ENCODE results near the gene RALGDS.

DNA sequence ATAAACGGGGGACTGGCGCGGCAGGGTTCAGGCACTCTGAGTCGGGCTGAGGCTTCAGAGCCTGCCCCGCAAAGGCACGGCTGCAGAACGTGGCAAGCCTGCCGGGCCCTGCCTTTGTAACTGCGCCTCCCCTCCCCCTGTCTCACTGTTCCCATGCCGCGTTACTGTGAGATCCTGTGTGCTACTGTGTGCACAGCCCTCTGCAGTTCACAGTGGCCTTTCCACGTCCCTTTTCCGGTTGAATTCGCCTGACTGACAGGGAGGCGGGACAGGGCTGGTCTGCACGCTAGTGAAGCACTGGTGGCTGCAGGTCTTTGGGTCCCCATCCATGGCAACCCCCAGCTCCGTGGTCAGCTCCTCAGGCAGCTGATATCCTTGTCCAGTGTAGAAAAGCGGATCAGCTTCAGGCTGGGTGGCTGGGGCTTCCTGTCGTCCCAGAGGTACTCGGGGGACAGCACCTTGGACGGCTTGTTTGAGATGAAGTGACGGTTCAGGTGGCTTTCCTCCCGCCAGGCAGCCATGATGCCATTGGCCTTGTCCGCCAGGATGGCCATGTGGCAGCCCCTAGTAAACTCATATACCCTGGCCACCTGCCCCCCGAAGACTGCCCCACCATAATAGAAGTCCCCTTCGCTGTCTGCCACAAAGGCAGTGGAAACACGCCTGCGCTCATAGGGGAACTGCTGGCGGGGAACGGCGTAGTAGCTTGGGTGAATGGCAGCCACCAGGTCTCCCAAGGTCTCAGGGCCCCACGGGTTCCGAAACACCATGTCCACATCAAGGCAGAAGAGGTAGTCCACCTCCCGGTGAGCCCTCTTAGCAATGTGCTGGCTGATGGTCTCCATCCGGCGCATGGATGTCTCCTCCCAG, 32.4 kb upstream of the RALGDS start:
- TF ChIP-seq, protein P1, sequence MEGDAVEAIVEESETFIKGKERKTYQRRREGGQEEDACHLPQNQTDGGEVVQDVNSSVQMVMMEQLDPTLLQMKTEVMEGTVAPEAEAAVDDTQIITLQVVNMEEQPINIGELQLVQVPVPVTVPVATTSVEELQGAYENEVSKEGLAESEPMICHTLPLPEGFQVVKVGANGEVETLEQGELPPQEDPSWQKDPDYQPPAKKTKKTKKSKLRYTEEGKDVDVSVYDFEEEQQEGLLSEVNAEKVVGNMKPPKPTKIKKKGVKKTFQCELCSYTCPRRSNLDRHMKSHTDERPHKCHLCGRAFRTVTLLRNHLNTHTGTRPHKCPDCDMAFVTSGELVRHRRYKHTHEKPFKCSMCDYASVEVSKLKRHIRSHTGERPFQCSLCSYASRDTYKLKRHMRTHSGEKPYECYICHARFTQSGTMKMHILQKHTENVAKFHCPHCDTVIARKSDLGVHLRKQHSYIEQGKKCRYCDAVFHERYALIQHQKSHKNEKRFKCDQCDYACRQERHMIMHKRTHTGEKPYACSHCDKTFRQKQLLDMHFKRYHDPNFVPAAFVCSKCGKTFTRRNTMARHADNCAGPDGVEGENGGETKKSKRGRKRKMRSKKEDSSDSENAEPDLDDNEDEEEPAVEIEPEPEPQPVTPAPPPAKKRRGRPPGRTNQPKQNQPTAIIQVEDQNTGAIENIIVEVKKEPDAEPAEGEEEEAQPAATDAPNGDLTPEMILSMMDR (IDR thresholded peaks at IDR 0.05; ENCODE audit: low read depth, low read length), result no peak
- TF ChIP-seq POLR2A (IDR thresholded peaks at IDR 0.05; ENCODE audit: extremely low read depth, insufficient read length) (no peak), MYC (IDR thresholded peaks at IDR 0.05; ENCODE audit: low read depth, low read length) (no peak)
- TF ChIP-seq, protein P2, sequence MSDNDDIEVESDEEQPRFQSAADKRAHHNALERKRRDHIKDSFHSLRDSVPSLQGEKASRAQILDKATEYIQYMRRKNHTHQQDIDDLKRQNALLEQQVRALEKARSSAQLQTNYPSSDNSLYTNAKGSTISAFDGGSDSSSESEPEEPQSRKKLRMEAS (IDR thresholded peaks at IDR 0.05; ENCODE audit: low read depth, low read length), result no peak

All from NB4 (cell line).